Heart left ventricle (tissue), 16 donors: ENCODE measurements around the gene KCNA1. TPM values are rescaled to one million over a fixed set of nuclear protein-coding genes. Genes with fewer than 3 reads are reported as not detected.

ENCODE experiments used
- ATAC-seq, 4 donors: fragments of 200-7000 bp; cut with Tn5 transposase; one replicate each; pipeline ENCODE4 v1.9.1; 2020 to 2022; ENCODE audit warnings: moderate library complexity in 4 of 4, mild to moderate bottlenecking in 3 of 4, moderate number of reproducible peaks in 1 of 4
- DNase-seq, 5 donors: peaks; one replicate each; pipeline ENCODE4 v3.0.0-alpha.2; 2020
- H3K27ac ChIP-seq, 12 donors: fragments of 200-600 bp; sonication (generic) in 4 of 12; one replicate each; pipeline versions ENCODE4 v1.5.0 to v1.8.0; 2016 to 2022; ENCODE audit warnings: mild to moderate bottlenecking in 2 of 12
- H3K27me3 ChIP-seq, 9 donors: fragments of 200-600 bp; sonication (generic) in 2 of 9; one replicate each; pipeline versions ENCODE4 v1.5.1 to v1.8.0; 2016 to 2022; ENCODE audit warnings: mild to moderate bottlenecking in 3 of 9
- H3K36me3 ChIP-seq, 9 donors: fragments of 200-600 bp; sonication (generic) in 2 of 9; one replicate each; pipeline versions ENCODE4 v1.5.0 to v1.8.0; 2018 to 2022; ENCODE audit warnings: mild to moderate bottlenecking in 2 of 9
- H3K4me1 ChIP-seq, 12 donors: fragments of 200-600 bp; sonication (generic) in 4 of 12; one replicate each; pipeline versions ENCODE4 v1.5.0 to v1.8.0; 2016 to 2022; ENCODE audit warnings: mild to moderate bottlenecking in 3 of 12
- H3K4me3 ChIP-seq, 12 donors: fragments of 200-600 bp; sonication (generic) in 4 of 12; one replicate each; pipeline versions ENCODE4 v1.5.0 to v1.8.0; 2017 to 2022; ENCODE audit warnings: mild to moderate bottlenecking in 9 of 12, moderate library complexity in 4 of 12
- H3K9me3 ChIP-seq, 12 donors: fragments of 200-600 bp; sonication (generic) in 4 of 12; one replicate each; pipeline versions ENCODE4 v1.5.0 to v1.8.0; 2016 to 2022; ENCODE audit warnings: mild to moderate bottlenecking in 1 of 12
- CTCF ChIP-seq, 12 donors: fragments of 200-600 bp; sonication (generic) in 4 of 12; IDR thresholded peaks; one replicate each; pipeline versions ENCODE4 v1.5.0 to v1.8.0; 2018 to 2022; ENCODE audit warnings: antibody characterized with exemption in 12 of 12, mild to moderate bottlenecking in 5 of 12
- POLR2A ChIP-seq, 2 donors: fragments of 450-650 bp; IDR thresholded peaks; one replicate each; pipeline ENCODE4 v1.6.1; 2017; ENCODE audit warnings: antibody characterized with exemption in 2 of 2, mild to moderate bottlenecking in 2 of 2, moderate library complexity in 2 of 2
- WGBS, 4 donors: extraction: QIAGEN DNeasy Blood & Tissue Kit in 2 of 4; methylation state at CpG; one replicate each; pipeline versions ENCODE4 v1.1.5 to v1.1.7; 2013 to 2018; 5-methylcytosine and 5-hydroxymethylcytosine counted together
- intact Hi-C, 10 donors: fragments of 100-400 bp; cut with DNase I; formaldehyde crosslinking; loops; one replicate each; pipeline versions ENCODE4 v1.11.1 to v1.14.2; 2022
- polyA plus RNA-seq, 2 donors: library from polyadenylated mRNA; stranded (reverse); fragments of 200-250 nt; gene quantifications; one replicate each; pipeline ENCODE4 v1.2.3, GENCODE V29; 2013
- total RNA-seq, 9 donors: library from RNA; depleted of rRNA in 2 of 9; stranded (reverse); fragments of >200 nt in 2 of 9; fragmentation: NEBNext Ultra II Directional in 3 of 9; extraction: Animal tissue kit (Norgen Biotek cat#: 25700) in 3 of 9; gene quantifications; one replicate each; pipeline versions ENCODE4 v1.1.0 to v1.2.4, GENCODE V29; 2016 to 2023
- donor health status: ischemic (EF 13 %, LVEDD 7.1; RV severe dilation, severe dysfunction).
- donor health status: healthy with polysubstance abuse.
- donor health status: DM: no; HTN: yes; CAD: no.
- donor health status: DM: no; HTN: no; CAD: no.
- donor health status: ischemic (EF 25% LVEDD 6.9; RV normal size, moderate dysfunction).
- donor health status: ischemic (EF 25% LVEDD 5.7; RV mildly dilated, moderate dysfunction).
- donor health status: healthy.
- donor health status: DM: yes; HTN: yes; CAD: no.
- donor health status: ischemic (EF 35%, LVEDD 5.7; RV mildly dilated, moderate dysfunction).
- donor health status: nonischemic (EF 11% LVEDD 7.7; RV severe dilation, severe dysfunction).
- donor health status: DM: yes; HTN: yes; CAD: no.
- donor health status: PGD.
- donor health status: ischemic (EF 29% LVEDD 5.4; RV normal size, mild dysfunction).
- donor health status: nonischemic (EF 23%, LVEDD 6.1; RV moderate dilation, normal function).

Gene KCNA1
- total and polyA plus RNA-seq, 11 donors = 0.04 to 0.34 TPM; not detected in 9

- no peak for ATAC-seq
- Histone ChIP-seq H3K9me3 (no peaks in the 10 kb centered on the region), H3K4me3 (no peak overlapping the region), H3K4me1 (peaks cover 0 to 8% (median 0%) of the 10 kb centered on the region in 12 donors), H3K27me3 (peaks cover 0 to 34% (median 0%) of the 10 kb centered on the region in 9 donors), H3K36me3 (no peaks in the 10 kb centered on the region), H3K27ac (no peak overlapping the region)
- TF ChIP-seq CTCF (IDR thresholded peaks at IDR 0.05) (no peak), POLR2A (IDR thresholded peaks at IDR 0.05) (no peak)
- intact Hi-C loops = no loop called here
- WGBS, 4 donors = 71 to 86% (median 80%) methylated on average over 3 of the region's 3 CpGs
- DNase-seq = no peak
Measured at GRCh38 chr12:4961311-4961710, 51.6 kb downstream of the KCNA1 start.

GRCh38 chr12:4962539-4963486, 53.1 kb downstream of the KCNA1 start:
- peaks cover 0 to 8% (median 0%) of the 10 kb centered on the region in 12 donors for H3K4me1 ChIP-seq
- TF ChIP-seq CTCF (IDR thresholded peaks at IDR 0.05) (no peak), POLR2A (IDR thresholded peaks at IDR 0.05) (no peak)
- ATAC-seq = no peak
- H3K27ac ChIP-seq = no peak overlapping the region
- intact Hi-C loops = no loop called here
- no peaks in the 10 kb centered on the region for H3K9me3 ChIP-seq
- H3K27me3 ChIP-seq = peaks cover 0 to 34% (median 0%) of the 10 kb centered on the region in 9 donors
- H3K4me3 ChIP-seq = no peak overlapping the region
- DNase-seq = no peak
- no peaks in the 10 kb centered on the region for H3K36me3 ChIP-seq
- WGBS, 4 donors = 52 to 65% (median 57%) methylated on average over 17 of the region's 17 CpGs

Other genes starting within 250 kb of the KCNA1 start
- 1 to 10 TPM in 4 of 9 donors, under 1 TPM in 5; 0.35 to 2.6 (median 0.96) TPM for gene GALNT8, start 189.5 kb upstream of the KCNA1 start, total RNA-seq
- gene GALNT8, start 189.5 kb upstream of the KCNA1 start, polyA plus RNA-seq = under 1 TPM; 0.40 to 0.88 TPM
- gene KCNA5, start 134.0 kb downstream of the KCNA1 start, total RNA-seq = 1 to 10 TPM in 8 of 9 donors, under 1 TPM in 1; 0.84 to 4.4 (median 2.5) TPM
- 1 to 10 TPM; 1.7 to 1.8 TPM for gene KCNA5, start 134.0 kb downstream of the KCNA1 start, polyA plus RNA-seq